ENCODE results near the gene ANKRD12. TPM values are rescaled to one million over a fixed set of nuclear protein-coding genes. Genes with fewer than 3 reads are reported as not detected.

ANKRD12 gene
- polyA plus RNA-seq, 1 donor from 2014 or later, result 32.3 TPM

DNA sequence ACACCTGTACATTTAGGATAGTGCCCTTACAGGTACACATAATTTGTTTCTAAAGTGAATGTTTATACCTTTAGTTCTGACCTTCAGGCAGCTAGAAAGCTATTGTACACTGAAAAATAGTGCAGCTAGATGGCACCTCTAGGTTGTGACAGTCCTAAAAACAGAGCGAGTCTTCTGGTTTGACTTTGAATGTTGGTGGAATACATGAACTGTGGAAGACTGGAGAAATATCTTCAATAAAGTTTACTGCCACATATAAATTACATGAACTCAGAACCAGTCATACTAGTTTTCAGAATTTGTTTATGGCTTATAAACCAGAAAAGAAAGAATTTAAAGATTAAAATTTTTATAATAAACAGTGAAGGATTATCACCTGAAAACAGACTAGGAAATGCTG is 139.3 kb downstream of the ANKRD12 start:
- Histone ChIP-seq H3K9me3 (ENCODE audit: low read length) (no peaks in the 10 kb centered on the region), H3K36me3 (ENCODE audit: insufficient read depth, low read length) (peaks cover 10% of the 10 kb centered on the region), H4K20me1 (ENCODE audit: insufficient read depth) (no peaks in the 10 kb centered on the region), H3K4me2 (ENCODE audit: low read length) (no peak overlapping the region), H3K27ac (ENCODE audit: low read length) (no peak overlapping the region), H3K4me3 (ENCODE audit: low read length) (no peak overlapping the region), H3K27me3 (ENCODE audit: insufficient read depth, low read depth, low read length) (no peaks in the 10 kb centered on the region), H3K9me2 (ENCODE audit: insufficient read depth, low read length) (no peaks in the 10 kb centered on the region), H3F3A (ENCODE audit: insufficient read depth, low read length, poor library complexity, severe bottlenecking) (no peaks in the 10 kb centered on the region), H3K9ac (ENCODE audit: low read length) (no peak overlapping the region), H2AFZ (ENCODE audit: low read depth, low read length) (no peak overlapping the region), H3K79me2 (replicated peaks; ENCODE audit: insufficient read depth, low read length) (no peaks in the 10 kb centered on the region)
- TF ChIP-seq, protein P1, sequence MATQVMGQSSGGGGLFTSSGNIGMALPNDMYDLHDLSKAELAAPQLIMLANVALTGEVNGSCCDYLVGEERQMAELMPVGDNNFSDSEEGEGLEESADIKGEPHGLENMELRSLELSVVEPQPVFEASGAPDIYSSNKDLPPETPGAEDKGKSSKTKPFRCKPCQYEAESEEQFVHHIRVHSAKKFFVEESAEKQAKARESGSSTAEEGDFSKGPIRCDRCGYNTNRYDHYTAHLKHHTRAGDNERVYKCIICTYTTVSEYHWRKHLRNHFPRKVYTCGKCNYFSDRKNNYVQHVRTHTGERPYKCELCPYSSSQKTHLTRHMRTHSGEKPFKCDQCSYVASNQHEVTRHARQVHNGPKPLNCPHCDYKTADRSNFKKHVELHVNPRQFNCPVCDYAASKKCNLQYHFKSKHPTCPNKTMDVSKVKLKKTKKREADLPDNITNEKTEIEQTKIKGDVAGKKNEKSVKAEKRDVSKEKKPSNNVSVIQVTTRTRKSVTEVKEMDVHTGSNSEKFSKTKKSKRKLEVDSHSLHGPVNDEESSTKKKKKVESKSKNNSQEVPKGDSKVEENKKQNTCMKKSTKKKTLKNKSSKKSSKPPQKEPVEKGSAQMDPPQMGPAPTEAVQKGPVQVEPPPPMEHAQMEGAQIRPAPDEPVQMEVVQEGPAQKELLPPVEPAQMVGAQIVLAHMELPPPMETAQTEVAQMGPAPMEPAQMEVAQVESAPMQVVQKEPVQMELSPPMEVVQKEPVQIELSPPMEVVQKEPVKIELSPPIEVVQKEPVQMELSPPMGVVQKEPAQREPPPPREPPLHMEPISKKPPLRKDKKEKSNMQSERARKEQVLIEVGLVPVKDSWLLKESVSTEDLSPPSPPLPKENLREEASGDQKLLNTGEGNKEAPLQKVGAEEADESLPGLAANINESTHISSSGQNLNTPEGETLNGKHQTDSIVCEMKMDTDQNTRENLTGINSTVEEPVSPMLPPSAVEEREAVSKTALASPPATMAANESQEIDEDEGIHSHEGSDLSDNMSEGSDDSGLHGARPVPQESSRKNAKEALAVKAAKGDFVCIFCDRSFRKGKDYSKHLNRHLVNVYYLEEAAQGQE (IDR thresholded peaks at IDR 0.05; ENCODE audit: borderline replicate concordance), result no peak
- TF ChIP-seq SMC3 (conservative IDR thresholded peaks at IDR 0.05; ENCODE audit: poor library complexity), result no peak
- no peak for TF ChIP-seq EP300 (conservative IDR thresholded peaks at IDR 0.05; ENCODE audit: poor library complexity, severe bottlenecking)
- TF ChIP-seq TAF1 (IDR thresholded peaks at IDR 0.05; ENCODE audit: low read depth), result no peak
- TF ChIP-seq CTCF (IDR thresholded peaks at IDR 0.05; ENCODE audit: poor library complexity, severe bottlenecking), result no peak
- TF ChIP-seq POLR2AphosphoS5 (IDR thresholded peaks at IDR 0.05), result no peak
- TF ChIP-seq MXI1 (conservative IDR thresholded peaks at IDR 0.05; ENCODE audit: poor library complexity, severe bottlenecking), result no peak

DNA sequence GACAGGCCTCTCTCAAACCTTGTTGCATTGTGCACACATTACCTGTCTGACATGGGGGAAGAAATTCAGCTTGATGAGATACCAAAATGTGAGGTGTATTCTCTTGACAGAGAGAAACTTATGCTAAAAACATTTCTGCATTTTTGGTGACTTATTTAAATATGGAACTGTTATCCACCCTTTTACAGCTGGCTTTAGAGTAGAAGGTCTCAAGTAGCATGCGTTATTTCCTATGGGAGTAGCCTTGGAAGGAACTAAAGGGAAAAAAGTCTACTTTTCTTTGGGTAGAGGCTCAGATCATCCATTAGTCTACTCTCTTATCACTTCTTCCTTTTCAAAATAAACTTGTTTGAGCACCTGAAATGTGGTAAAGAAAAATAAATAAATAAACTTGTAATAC is 141.4 kb downstream of the ANKRD12 start:
- H3K79me2 ChIP-seq (replicated peaks; ENCODE audit: insufficient read depth, low read length), result no peaks in the 10 kb centered on the region
- H2AFZ ChIP-seq (ENCODE audit: low read depth, low read length), result no peak overlapping the region
- no peaks in the 10 kb centered on the region for H3F3A ChIP-seq (ENCODE audit: insufficient read depth, low read length, poor library complexity, severe bottlenecking)
- H3K4me3 ChIP-seq (ENCODE audit: low read length), result no peak overlapping the region
- H4K20me1 ChIP-seq (ENCODE audit: insufficient read depth), result no peaks in the 10 kb centered on the region
- H3K27me3 ChIP-seq (ENCODE audit: insufficient read depth, low read depth, low read length), result no peaks in the 10 kb centered on the region
- H3K4me2 ChIP-seq (ENCODE audit: low read length), result no peak overlapping the region
- H3K9me2 ChIP-seq (ENCODE audit: insufficient read depth, low read length), result no peaks in the 10 kb centered on the region
- TF ChIP-seq, protein P1 (IDR thresholded peaks at IDR 0.05; ENCODE audit: borderline replicate concordance), result no peak
- TF ChIP-seq EZH2 (IDR thresholded peaks at IDR 0.05; ENCODE audit: borderline replicate concordance, insufficient read depth, low read length, poor library complexity, severe bottlenecking) (no peak), MXI1 (conservative IDR thresholded peaks at IDR 0.05; ENCODE audit: poor library complexity, severe bottlenecking) (no peak), RAD21 (conservative IDR thresholded peaks at IDR 0.05) (no peak), CTCF (IDR thresholded peaks at IDR 0.05; ENCODE audit: poor library complexity, severe bottlenecking) (no peak), SMC3 (conservative IDR thresholded peaks at IDR 0.05; ENCODE audit: poor library complexity) (no peak), POLR2AphosphoS5 (IDR thresholded peaks at IDR 0.05) (no peak), TAF1 (IDR thresholded peaks at IDR 0.05; ENCODE audit: low read depth) (no peak), EP300 (conservative IDR thresholded peaks at IDR 0.05; ENCODE audit: poor library complexity, severe bottlenecking) (no peak)
- H3K36me3 ChIP-seq (ENCODE audit: insufficient read depth, low read length), result peaks cover 10% of the 10 kb centered on the region
- H3K9ac ChIP-seq (ENCODE audit: low read length), result no peak overlapping the region
- no peaks in the 10 kb centered on the region for H3K9me3 ChIP-seq (ENCODE audit: low read length)
- no peak overlapping the region for H3K27ac ChIP-seq (ENCODE audit: low read length)

All from neural cell (in vitro differentiated cells).